Neural progenitor cell (in vitro differentiated cells): ENCODE measurements around the gene TMEM37. TPM values are rescaled to one million over a fixed set of nuclear protein-coding genes. Genes with fewer than 3 reads are reported as not detected.

Source experiments
- DNase-seq: peaks from one replicate; pipeline ENCODE4 v3.0.0-alpha.2; 2016; ENCODE audit warnings: low spot score
- H2AFZ ChIP-seq: fragments of 200-600 bp; sonication (generic); replicated peaks from 2 replicates; pipeline ENCODE4 v1.6.1; 2016; ENCODE audit warnings: antibody characterized with exemption
- H3F3A ChIP-seq: fragments of 200-600 bp; sonication (generic); 2 replicates; pipeline ENCODE4 v1.6.1; 2016; ENCODE audit warnings: antibody characterized with exemption, low read depth
- H3K27ac ChIP-seq: fragments of 200-600 bp; sonication (generic); 2 replicates; pipeline ENCODE4 v1.5.1; 2016; ENCODE audit warnings: mild to moderate bottlenecking
- H3K27me3 ChIP-seq: fragments of 200-600 bp; sonication (generic); 2 replicates; pipeline ENCODE4 v1.6.1; 2016; ENCODE audit warnings: mild to moderate bottlenecking, moderate library complexity
- H3K36me3 ChIP-seq: fragments of 200-600 bp; sonication (generic); 2 replicates; pipeline ENCODE4 v1.5.1; 2016
- H3K4me1 ChIP-seq: fragments of 200-600 bp; sonication (generic); 2 replicates; pipeline ENCODE4 v1.6.1; 2016; ENCODE audit warnings: mixed run types
- H3K4me2 ChIP-seq: fragments of 200-600 bp; sonication (generic); 2 replicates; pipeline ENCODE4 v1.6.1; 2016
- H3K4me3 ChIP-seq: fragments of 200-600 bp; sonication (generic); 2 replicates; pipeline ENCODE4 v1.5.1; 2016
- H3K79me2 ChIP-seq: fragments of 200-600 bp; sonication (generic); 2 replicates; pipeline ENCODE4 v1.6.1; 2016; ENCODE audit warnings: low read depth
- H3K9ac ChIP-seq: fragments of 200-600 bp; sonication (generic); 2 replicates; pipeline ENCODE4 v1.6.1; 2016
- H3K9me3 ChIP-seq: fragments of 200-600 bp; sonication (generic); 2 replicates; pipeline ENCODE4 v1.5.1; 2016; ENCODE audit warnings: low read depth
- H4K20me1 ChIP-seq: fragments of 200-600 bp; sonication (generic); 2 replicates; pipeline ENCODE4 v1.6.1; 2016; ENCODE audit warnings: low read depth
- H3K27ac Mint-ChIP-seq: 3 replicates; pipeline ENCODE4 v1.8.0; 2021; ENCODE audit warnings: mixed read lengths
- H3K27me3 Mint-ChIP-seq: 2 replicates; pipeline ENCODE4 v1.8.0; 2022; ENCODE audit warnings: low read depth, mild to moderate bottlenecking, inconsistent platforms, moderate library complexity, mixed read lengths; ENCODE audit not compliant: insufficient read depth
- H3K36me3 Mint-ChIP-seq: 3 replicates; pipeline ENCODE4 v1.8.0; 2021; ENCODE audit warnings: mixed read lengths
- H3K4me1 Mint-ChIP-seq: 3 replicates; pipeline ENCODE4 v1.8.0; 2021; ENCODE audit warnings: mixed read lengths
- H3K4me3 Mint-ChIP-seq: 3 replicates; pipeline ENCODE4 v1.8.0; 2021; ENCODE audit warnings: mild to moderate bottlenecking, moderate library complexity, mixed read lengths
- H3K9me3 Mint-ChIP-seq: 3 replicates; pipeline ENCODE4 v1.8.0; 2020; ENCODE audit warnings: mixed read lengths
- EZH2 ChIP-seq: fragments of 200-600 bp; sonication (generic); IDR thresholded peaks from 2 replicates; pipeline ENCODE4 v1.6.1; 2017; ENCODE audit warnings: antibody characterized with exemption, mild to moderate bottlenecking, moderate library complexity
- EZH2phosphoT487 ChIP-seq: fragments of 200-600 bp; sonication (generic); IDR thresholded peaks from 2 replicates; pipeline ENCODE4 v1.6.1; 2017; ENCODE audit warnings: antibody characterized with exemption
- total RNA-seq: library from RNA; depleted of rRNA; stranded (reverse); fragments of >200 nt; gene quantifications from 2 replicates; pipeline ENCODE4 v1.2.3, GENCODE V29; 2015; ENCODE audit warnings: low replicate concordance
- TF ChIP-seq, protein P1 (sequence below): fragments of 200-600 bp; sonication (generic); IDR thresholded peaks from 2 replicates; pipeline ENCODE4 v1.5.1; 2017; ENCODE audit warnings: antibody characterized with exemption, mild to moderate bottlenecking

Gene TMEM37
- total RNA-seq, 1 donor from 2014 or later = 1.0 TPM

DNA sequence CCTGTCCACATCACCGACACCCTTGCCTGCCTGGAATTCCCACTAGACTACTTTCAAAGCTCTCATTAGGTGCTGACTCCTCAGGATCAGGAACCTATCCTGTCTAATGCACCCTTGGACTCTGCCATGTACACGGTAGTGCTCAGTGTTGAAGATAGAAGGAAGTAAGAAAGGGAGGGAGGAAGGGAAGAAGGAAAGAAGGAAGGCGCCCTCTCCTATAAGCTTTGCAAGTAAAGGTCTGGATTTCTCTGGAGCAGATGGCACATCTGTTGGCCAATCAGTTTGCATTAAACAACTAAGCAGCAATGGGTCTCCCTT is 47.3 kb downstream of the TMEM37 start:
- no peaks in the 10 kb centered on the region for H3K9me3 Mint-ChIP-seq
- H3K27me3 ChIP-seq = no peaks in the 10 kb centered on the region
- H3K36me3 ChIP-seq = no peaks in the 10 kb centered on the region
- no peaks in the 10 kb centered on the region for H3K36me3 Mint-ChIP-seq
- H3K27me3 Mint-ChIP-seq = peaks cover 9% of the 10 kb centered on the region
- DNase-seq = no peak
- no peak overlapping the region for H3K4me2 ChIP-seq
- H3K4me1 ChIP-seq = peaks cover 15% of the 10 kb centered on the region
- no peak for TF ChIP-seq EZH2
- TF ChIP-seq EZH2phosphoT487 = no peak
- TF ChIP-seq, protein P1, sequence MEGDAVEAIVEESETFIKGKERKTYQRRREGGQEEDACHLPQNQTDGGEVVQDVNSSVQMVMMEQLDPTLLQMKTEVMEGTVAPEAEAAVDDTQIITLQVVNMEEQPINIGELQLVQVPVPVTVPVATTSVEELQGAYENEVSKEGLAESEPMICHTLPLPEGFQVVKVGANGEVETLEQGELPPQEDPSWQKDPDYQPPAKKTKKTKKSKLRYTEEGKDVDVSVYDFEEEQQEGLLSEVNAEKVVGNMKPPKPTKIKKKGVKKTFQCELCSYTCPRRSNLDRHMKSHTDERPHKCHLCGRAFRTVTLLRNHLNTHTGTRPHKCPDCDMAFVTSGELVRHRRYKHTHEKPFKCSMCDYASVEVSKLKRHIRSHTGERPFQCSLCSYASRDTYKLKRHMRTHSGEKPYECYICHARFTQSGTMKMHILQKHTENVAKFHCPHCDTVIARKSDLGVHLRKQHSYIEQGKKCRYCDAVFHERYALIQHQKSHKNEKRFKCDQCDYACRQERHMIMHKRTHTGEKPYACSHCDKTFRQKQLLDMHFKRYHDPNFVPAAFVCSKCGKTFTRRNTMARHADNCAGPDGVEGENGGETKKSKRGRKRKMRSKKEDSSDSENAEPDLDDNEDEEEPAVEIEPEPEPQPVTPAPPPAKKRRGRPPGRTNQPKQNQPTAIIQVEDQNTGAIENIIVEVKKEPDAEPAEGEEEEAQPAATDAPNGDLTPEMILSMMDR = no peak
- peak overlapping the region; percentile 91 for H3K27ac Mint-ChIP-seq
- H2AFZ ChIP-seq = no peak overlapping the region
- no peak overlapping the region for H3K27ac ChIP-seq
- H3K79me2 ChIP-seq = no peaks in the 10 kb centered on the region
- no peaks in the 10 kb centered on the region for H3K9me3 ChIP-seq
- H3K4me1 Mint-ChIP-seq = peaks cover 38% of the 10 kb centered on the region
- no peak overlapping the region for H3K4me3 Mint-ChIP-seq
- H3K4me3 ChIP-seq = no peak overlapping the region
- H3K9ac ChIP-seq = no peak overlapping the region
- H4K20me1 ChIP-seq = no peaks in the 10 kb centered on the region
- H3F3A ChIP-seq = no peaks in the 10 kb centered on the region

DNA sequence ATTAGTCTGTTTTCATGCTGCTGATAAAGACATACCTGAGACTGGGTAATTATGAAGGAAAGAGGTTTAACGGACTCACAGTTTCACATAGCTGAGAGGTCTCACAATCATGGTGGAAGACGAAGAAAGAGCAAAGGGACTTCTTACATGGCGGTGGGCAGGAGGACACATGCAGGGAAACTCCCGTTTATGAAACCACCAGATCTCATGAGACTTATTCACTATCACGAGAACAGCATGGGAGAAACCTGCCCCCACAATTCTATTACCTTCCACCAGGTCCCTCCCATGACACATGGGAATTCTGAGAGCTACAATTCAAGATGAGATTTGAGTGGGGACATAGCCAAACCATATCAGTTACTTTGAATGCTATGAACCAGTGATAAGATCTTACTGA is 48.5 kb downstream of the TMEM37 start:
- Mint-ChIP-seq H3K27me3 (peaks cover 10% of the 10 kb centered on the region), H3K27ac (no peak overlapping the region), H3K4me1 (peaks cover 33% of the 10 kb centered on the region), H3K4me3 (no peak overlapping the region), H3K9me3 (no peaks in the 10 kb centered on the region), H3K36me3 (no peaks in the 10 kb centered on the region)
- no peaks in the 10 kb centered on the region for H3F3A ChIP-seq
- H2AFZ ChIP-seq = no peak overlapping the region
- no peaks in the 10 kb centered on the region for H3K9me3 ChIP-seq
- no peak overlapping the region for H3K4me2 ChIP-seq
- H3K4me1 ChIP-seq = peaks cover 11% of the 10 kb centered on the region
- no peaks in the 10 kb centered on the region for H4K20me1 ChIP-seq
- no peak for TF ChIP-seq EZH2
- no peak for TF ChIP-seq EZH2phosphoT487
- TF ChIP-seq, protein P1 = no peak
- no peak overlapping the region for H3K4me3 ChIP-seq
- no peaks in the 10 kb centered on the region for H3K79me2 ChIP-seq
- no peaks in the 10 kb centered on the region for H3K36me3 ChIP-seq
- no peaks in the 10 kb centered on the region for H3K27me3 ChIP-seq
- H3K27ac ChIP-seq = no peak overlapping the region
- no peak overlapping the region for H3K9ac ChIP-seq
- DNase-seq = no peak

DNA sequence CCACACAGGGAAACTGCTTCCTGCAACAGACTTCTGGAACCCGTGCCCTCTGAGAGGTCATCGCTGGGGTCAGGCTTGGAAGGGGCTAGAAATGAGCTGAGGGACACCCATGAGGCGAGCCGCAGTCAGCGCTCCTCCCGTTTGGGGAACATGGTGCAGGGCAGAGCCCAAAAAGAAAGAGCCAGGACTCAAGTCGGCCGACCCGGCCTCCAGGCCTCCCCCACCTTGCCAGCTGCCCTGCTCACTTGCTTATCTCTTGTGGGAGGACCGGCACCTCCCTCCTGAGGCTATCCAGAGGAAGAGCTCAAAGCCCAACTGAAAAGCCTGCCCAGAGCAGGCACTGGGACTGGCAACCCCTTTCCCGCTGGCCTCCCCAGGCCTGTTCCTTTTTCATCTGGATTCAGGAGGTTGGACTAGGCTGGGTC is 49.1 kb downstream of the TMEM37 start:
- no peak overlapping the region for H3K4me3 ChIP-seq
- no peaks in the 10 kb centered on the region for H3K79me2 ChIP-seq
- no peak overlapping the region for H2AFZ ChIP-seq
- Mint-ChIP-seq H3K27ac (no peak overlapping the region), H3K36me3 (no peaks in the 10 kb centered on the region), H3K4me1 (peaks cover 31% of the 10 kb centered on the region), H3K9me3 (no peaks in the 10 kb centered on the region), H3K4me3 (no peak overlapping the region), H3K27me3 (peaks cover 10% of the 10 kb centered on the region)
- no peak overlapping the region for H3K9ac ChIP-seq
- H4K20me1 ChIP-seq = no peaks in the 10 kb centered on the region
- peaks cover 7% of the 10 kb centered on the region for H3K4me1 ChIP-seq
- no peaks in the 10 kb centered on the region for H3K27me3 ChIP-seq
- no peaks in the 10 kb centered on the region for H3K36me3 ChIP-seq
- DNase-seq = no peak
- H3K27ac ChIP-seq = no peak overlapping the region
- no peak overlapping the region for H3K4me2 ChIP-seq
- H3K9me3 ChIP-seq = no peaks in the 10 kb centered on the region
- H3F3A ChIP-seq = no peaks in the 10 kb centered on the region
- TF ChIP-seq, protein P1 = no peak
- TF ChIP-seq EZH2phosphoT487 (no peak), EZH2 (no peak)
